Trophoblast cell (in vitro differentiated cells and primary cell): ENCODE measurements around the gene TUBB8.
"Not testable (repeated sequence)": the region's sequence is repeated elsewhere in the genome, so short reads cannot be mapped to it uniquely, and the experiment has no call there.

ENCODE experiments used
- DNase-seq, 2 donors: peaks; one replicate each; pipeline ENCODE4 v3.0.0-alpha.2; 2016
- H2AFZ ChIP-seq: 2 replicates; pipeline ENCODE4 v1.6.1; 2013; ENCODE audit warnings: low read length, moderate library complexity, mild to moderate bottlenecking; ENCODE audit not compliant: insufficient read depth, poor library complexity
- H2AK5ac ChIP-seq: 2 replicates; pipeline ENCODE4 v1.6.1; 2013; ENCODE audit warnings: mild to moderate bottlenecking, low read length
- H2BK120ac ChIP-seq: 2 replicates; pipeline ENCODE4 v1.6.1; 2013; ENCODE audit warnings: low read length, mild to moderate bottlenecking, moderate library complexity; ENCODE audit not compliant: insufficient read depth, poor library complexity
- H2BK12ac ChIP-seq: 2 replicates; pipeline ENCODE4 v1.6.1; 2013; ENCODE audit warnings: mild to moderate bottlenecking, low read length, moderate library complexity
- H2BK5ac ChIP-seq: 2 replicates; pipeline ENCODE4 v1.6.1; 2013; ENCODE audit warnings: low read length, low read depth, moderate library complexity, mild to moderate bottlenecking; ENCODE audit not compliant: poor library complexity
- H3K14ac ChIP-seq: 2 replicates; pipeline ENCODE4 v1.6.1; 2013; ENCODE audit warnings: mild to moderate bottlenecking, low read length
- H3K18ac ChIP-seq: 2 replicates; pipeline ENCODE4 v1.6.1; 2013; ENCODE audit warnings: mild to moderate bottlenecking, low read length
- H3K23ac ChIP-seq: 2 replicates; pipeline ENCODE4 v1.6.1; 2013; ENCODE audit warnings: low read length
- H3K27ac ChIP-seq: 2 replicates; pipeline ENCODE4 v1.5.1; 2013; ENCODE audit warnings: low read depth, mild to moderate bottlenecking, inconsistent platforms, low read length, moderate library complexity
- H3K27me3 ChIP-seq: 2 replicates; pipeline ENCODE4 v1.6.1; 2013; ENCODE audit warnings: inconsistent platforms, mild to moderate bottlenecking, low read length, moderate library complexity; ENCODE audit not compliant: insufficient read depth
- H3K36me3 ChIP-seq, 2 experiments: 1 replicate in 1 of 2; 2 replicates in 1 of 2; pipeline ENCODE4 v1.6.1; 2013; ENCODE audit warnings: low read length in 2 of 2, mild to moderate bottlenecking in 2 of 2, moderate library complexity in 1 of 2; ENCODE audit not compliant: insufficient read depth in 2 of 2, control insufficient read depth in 1 of 2
- H3K4ac ChIP-seq: 2 replicates; pipeline ENCODE4 v1.6.1; 2013; ENCODE audit warnings: low read depth, mild to moderate bottlenecking, low read length, moderate library complexity
- H3K4me1 ChIP-seq, 2 experiments: 1 replicate in 1 of 2; 2 replicates in 1 of 2; pipeline ENCODE4 v1.6.1; 2013; ENCODE audit warnings: low read length in 2 of 2, mild to moderate bottlenecking in 2 of 2, moderate library complexity in 1 of 2; ENCODE audit not compliant: insufficient read depth in 2 of 2, control insufficient read depth in 1 of 2
- H3K4me2 ChIP-seq: 2 replicates; pipeline ENCODE4 v1.6.1; 2013; ENCODE audit warnings: inconsistent platforms, mild to moderate bottlenecking, low read length, moderate library complexity
- H3K4me3 ChIP-seq: 2 replicates; pipeline ENCODE4 v1.5.1; 2013; ENCODE audit warnings: mild to moderate bottlenecking, low read depth, low read length, inconsistent platforms
- H3K79me1 ChIP-seq: one replicate; pipeline ENCODE4 v1.6.1; 2013; ENCODE audit warnings: low read length
- H3K79me2 ChIP-seq: 2 replicates; pipeline ENCODE4 v1.6.1; 2013; ENCODE audit warnings: low read length, mild to moderate bottlenecking; ENCODE audit not compliant: control insufficient read depth, insufficient read depth, poor library complexity
- H3K9ac ChIP-seq: 2 replicates; pipeline ENCODE4 v1.6.1; 2013; ENCODE audit warnings: mild to moderate bottlenecking, low read length
- H3K9me3 ChIP-seq: 2 replicates; pipeline ENCODE4 v1.6.1; 2013; ENCODE audit warnings: low read depth, mild to moderate bottlenecking, control low read depth, inconsistent platforms, low read length; ENCODE audit not compliant: insufficient read depth
- H4K12ac ChIP-seq: 2 replicates; pipeline ENCODE4 v1.6.1; 2013; ENCODE audit warnings: low read depth, mild to moderate bottlenecking, low read length, moderate library complexity
- H4K8ac ChIP-seq: 2 replicates; pipeline ENCODE4 v1.6.1; 2013; ENCODE audit warnings: low read depth, mild to moderate bottlenecking, low read length, moderate library complexity
- H4K91ac ChIP-seq: one replicate; pipeline ENCODE4 v1.6.1; 2013; ENCODE audit warnings: low read depth, mild to moderate bottlenecking, low read length, moderate library complexity
- WGBS: extraction: QIAGEN DNeasy Blood & Tissue Kit; methylation state at CpG from one replicate; pipeline ENCODE4 v1.1.7; 2013; ENCODE audit warnings: missing lambda C conversion rate; ENCODE audit not compliant: insufficient read length, insufficient coverage; ENCODE audit errors: extremely low coverage; 5-methylcytosine and 5-hydroxymethylcytosine counted together

The TUBB8 gene

GRCh38 chr10:49926-50325, 830 bp upstream of the TUBB8 start:
- H3K18ac ChIP-seq, H2BK5ac ChIP-seq, H3K4me3 ChIP-seq, H4K12ac ChIP-seq, H2BK12ac ChIP-seq, H3K36me3 ChIP-seq, H3K9ac ChIP-seq, H3K4me1 ChIP-seq, H3K27ac ChIP-seq, H3K23ac ChIP-seq, H3K79me1 ChIP-seq, H3K4me2 ChIP-seq, H4K91ac ChIP-seq, H2BK120ac ChIP-seq, H3K27me3 ChIP-seq, H3K9me3 ChIP-seq, H2AFZ ChIP-seq, H3K4ac ChIP-seq, H3K79me2 ChIP-seq, H2AK5ac ChIP-seq, H4K8ac ChIP-seq, H3K14ac ChIP-seq: not testable (repeated sequence)
- DNase-seq, result peak in 1 of 2 donors; percentile 28
- WGBS, result no CpG with 5 or more reads among the region's 2 CpGs

GRCh38 chr10:47864-48263, 1.2 kb downstream of the TUBB8 start:
- not testable (repeated sequence) for H4K12ac ChIP-seq, H3K79me2 ChIP-seq, H4K8ac ChIP-seq, H3K4me2 ChIP-seq, H3K4ac ChIP-seq, H2AFZ ChIP-seq, H3K27me3 ChIP-seq, DNase-seq, H3K18ac ChIP-seq, H3K27ac ChIP-seq, H2BK120ac ChIP-seq, H3K79me1 ChIP-seq, H3K9me3 ChIP-seq, H3K9ac ChIP-seq, H3K4me1 ChIP-seq, H3K36me3 ChIP-seq, H2BK12ac ChIP-seq, H3K23ac ChIP-seq, H2AK5ac ChIP-seq, H3K14ac ChIP-seq, H2BK5ac ChIP-seq, H4K91ac ChIP-seq, H3K4me3 ChIP-seq
- no CpG with 5 or more reads among the region's 16 CpGs for WGBS

GRCh38 chr10:13315-13635, 35.8 kb downstream of the TUBB8 start:
- H2AK5ac ChIP-seq, DNase-seq: not testable (repeated sequence)

GRCh38 chr10:12444-13314, 36.4 kb downstream of the TUBB8 start:
- H2AK5ac ChIP-seq, H3K9ac ChIP-seq, H3K18ac ChIP-seq, H3K4ac ChIP-seq, H2BK5ac ChIP-seq, H3K79me2 ChIP-seq, H3K4me1 ChIP-seq, H3K79me1 ChIP-seq, H2BK12ac ChIP-seq, H3K27ac ChIP-seq, H3K4me3 ChIP-seq, H3K36me3 ChIP-seq, DNase-seq, H2AFZ ChIP-seq, H4K12ac ChIP-seq, H3K23ac ChIP-seq, H3K4me2 ChIP-seq, H4K91ac ChIP-seq, H4K8ac ChIP-seq, H3K9me3 ChIP-seq, H3K27me3 ChIP-seq, H3K14ac ChIP-seq, H2BK120ac ChIP-seq: not testable (repeated sequence)
- no CpG with 5 or more reads among the region's 15 CpGs for WGBS

More at GRCh38 chr10:13315-13635, 35.8 kb downstream of the TUBB8 start:
- not testable (repeated sequence) for H3K4me3 ChIP-seq, H3K79me2 ChIP-seq, H3K36me3 ChIP-seq, H3K79me1 ChIP-seq, H2BK5ac ChIP-seq, H3K9me3 ChIP-seq, H3K27me3 ChIP-seq, H3K14ac ChIP-seq, H3K18ac ChIP-seq, H3K9ac ChIP-seq, H4K12ac ChIP-seq, H3K27ac ChIP-seq, H3K4ac ChIP-seq, H2BK12ac ChIP-seq, H4K8ac ChIP-seq, H2BK120ac ChIP-seq, H2AFZ ChIP-seq, H4K91ac ChIP-seq, H3K4me2 ChIP-seq, H3K23ac ChIP-seq, H3K4me1 ChIP-seq
- no CpG with 5 or more reads among the region's 2 CpGs for WGBS
